Skin epidermis (tissue), 12 donors: ENCODE data around the gene CYTL1.

ENCODE experiments used
- H3K27ac ChIP-seq, 21 experiments: fragments of 200-600 bp; sonication (generic) in 11 of 21; one replicate each; pipeline ENCODE4 v1.5.0; 2020; ENCODE audit warnings: mild to moderate bottlenecking in 3 of 21, inconsistent platforms in 2 of 21, moderate library complexity in 2 of 21
- H3K4me3 ChIP-seq, 7 experiments: fragments of 200-600 bp; sonication (generic) in 2 of 7; one replicate each; pipeline ENCODE4 v1.5.0; 2020; ENCODE audit warnings: inconsistent platforms in 2 of 7, mild to moderate bottlenecking in 2 of 7, moderate library complexity in 1 of 7

The CYTL1 gene

GRCh38 chr4:4984186-4984585 lies 35.1 kb downstream of the CYTL1 start:
- H3K4me3 ChIP-seq, result no peak overlapping the region
- no peak overlapping the region for H3K27ac ChIP-seq

- H3K27ac ChIP-seq, result no peak overlapping the region
- no peak overlapping the region for H3K4me3 ChIP-seq
Measured at GRCh38 chr4:4981827-4982226, 37.4 kb downstream of the CYTL1 start.

GRCh38 chr4:4981427-4981826 lies 37.8 kb downstream of the CYTL1 start:
- H3K27ac ChIP-seq, result peak overlapping the region in 1 of 21 experiments; percentile 63
- H3K4me3 ChIP-seq, result no peak overlapping the region

- Histone ChIP-seq H3K4me3 (no peak overlapping the region), H3K27ac (peak overlapping the region in 1 of 21 experiments; percentile 63)
Measured at GRCh38 chr4:4980621-4981230, 38.5 kb downstream of the CYTL1 start.

GRCh38 chr4:4979971-4980370 lies 39.3 kb downstream of the CYTL1 start:
- no peak overlapping the region for H3K27ac ChIP-seq
- H3K4me3 ChIP-seq, result no peak overlapping the region

- Histone ChIP-seq H3K4me3 (no peak overlapping the region), H3K27ac (no peak overlapping the region)
Measured at GRCh38 chr4:4974727-4975126, 44.5 kb downstream of the CYTL1 start.

- H3K4me3 ChIP-seq, result no peak overlapping the region
- H3K27ac ChIP-seq, result no peak overlapping the region
Measured at GRCh38 chr4:4971796-4972195, 47.5 kb downstream of the CYTL1 start.

- Histone ChIP-seq H3K4me3 (no peak overlapping the region), H3K27ac (peak overlapping the region in 1 of 21 experiments; percentile 61)
Measured at GRCh38 chr4:4969298-4969697, 50.0 kb downstream of the CYTL1 start.

- no peak overlapping the region for H3K27ac ChIP-seq
- H3K4me3 ChIP-seq, result no peak overlapping the region
Measured at GRCh38 chr4:4968161-4968725, 51.0 kb downstream of the CYTL1 start.
